Osteocyte (in vitro differentiated cells): Measurements from ENCODE around the gene NTN3. TPM values are rescaled to one million over a fixed set of nuclear protein-coding genes. Genes with fewer than 3 reads are reported as not detected.

Source experiments
- DNase-seq: peaks from one replicate; pipeline ENCODE4 v3.0.0; 2021; ENCODE audit warnings: mixed read lengths; ENCODE audit not compliant: unreplicated experiment; ENCODE audit errors: extremely low spot score
- H3K27ac Mint-ChIP-seq: one replicate; pipeline ENCODE4 v1.8.0; 2021; ENCODE audit warnings: mild to moderate bottlenecking, mixed read lengths; ENCODE audit not compliant: unreplicated experiment
- H3K27me3 Mint-ChIP-seq: one replicate; pipeline ENCODE4 v1.8.0; 2021; ENCODE audit warnings: mixed read lengths; ENCODE audit not compliant: unreplicated experiment
- H3K36me3 Mint-ChIP-seq: one replicate; pipeline ENCODE4 v1.8.0; 2021; ENCODE audit warnings: mixed read lengths; ENCODE audit not compliant: unreplicated experiment
- H3K4me1 Mint-ChIP-seq: one replicate; pipeline ENCODE4 v1.8.0; 2021; ENCODE audit warnings: mixed read lengths; ENCODE audit not compliant: unreplicated experiment
- H3K4me3 Mint-ChIP-seq: one replicate; pipeline ENCODE4 v1.8.0; 2021; ENCODE audit warnings: mild to moderate bottlenecking, moderate library complexity, mixed read lengths; ENCODE audit not compliant: unreplicated experiment
- H3K9me3 Mint-ChIP-seq: one replicate; pipeline ENCODE4 v1.8.0; 2021; ENCODE audit warnings: mixed read lengths; ENCODE audit not compliant: unreplicated experiment
- total RNA-seq: library from RNA; stranded (reverse); gene quantifications from 2 replicates; pipeline ENCODE4 v1.2.1, GENCODE V29; 2021
- TF ChIP-seq, protein P1 (sequence below): fragments of 200-600 bp; sonication (generic); IDR thresholded peaks from 2 replicates; pipeline ENCODE4 v1.5.0; 2021; ENCODE audit warnings: antibody characterized with exemption, mild to moderate bottlenecking, moderate library complexity

NTN3 gene
- total RNA-seq, 1 donor from 2014 or later: 1.4 TPM

DNA sequence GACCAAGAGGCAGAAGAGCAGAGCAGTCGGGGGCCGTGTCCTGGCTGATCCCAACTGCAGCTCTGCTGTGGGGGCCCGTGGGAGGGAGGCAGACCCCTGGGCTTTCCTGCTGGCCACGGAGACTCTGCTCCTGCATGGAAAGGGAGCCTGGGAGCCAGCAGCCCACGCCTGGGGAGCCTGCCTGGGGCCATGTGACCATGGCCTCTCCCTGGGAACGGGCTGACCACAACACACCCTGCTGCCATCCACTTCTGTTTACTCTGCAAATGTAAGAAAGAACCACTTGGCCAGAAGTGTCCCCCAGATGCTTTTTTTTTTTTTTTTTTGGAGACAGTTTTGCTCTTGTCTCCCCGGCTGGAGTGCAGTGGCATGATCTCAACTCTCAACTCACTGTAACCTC lies 13.2 kb upstream of the NTN3 start:
- no peak for DNase-seq
- TF ChIP-seq, protein P1, sequence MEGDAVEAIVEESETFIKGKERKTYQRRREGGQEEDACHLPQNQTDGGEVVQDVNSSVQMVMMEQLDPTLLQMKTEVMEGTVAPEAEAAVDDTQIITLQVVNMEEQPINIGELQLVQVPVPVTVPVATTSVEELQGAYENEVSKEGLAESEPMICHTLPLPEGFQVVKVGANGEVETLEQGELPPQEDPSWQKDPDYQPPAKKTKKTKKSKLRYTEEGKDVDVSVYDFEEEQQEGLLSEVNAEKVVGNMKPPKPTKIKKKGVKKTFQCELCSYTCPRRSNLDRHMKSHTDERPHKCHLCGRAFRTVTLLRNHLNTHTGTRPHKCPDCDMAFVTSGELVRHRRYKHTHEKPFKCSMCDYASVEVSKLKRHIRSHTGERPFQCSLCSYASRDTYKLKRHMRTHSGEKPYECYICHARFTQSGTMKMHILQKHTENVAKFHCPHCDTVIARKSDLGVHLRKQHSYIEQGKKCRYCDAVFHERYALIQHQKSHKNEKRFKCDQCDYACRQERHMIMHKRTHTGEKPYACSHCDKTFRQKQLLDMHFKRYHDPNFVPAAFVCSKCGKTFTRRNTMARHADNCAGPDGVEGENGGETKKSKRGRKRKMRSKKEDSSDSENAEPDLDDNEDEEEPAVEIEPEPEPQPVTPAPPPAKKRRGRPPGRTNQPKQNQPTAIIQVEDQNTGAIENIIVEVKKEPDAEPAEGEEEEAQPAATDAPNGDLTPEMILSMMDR: no peak
- no peaks in the 10 kb centered on the region for H3K27me3 Mint-ChIP-seq
- no peak overlapping the region for H3K27ac Mint-ChIP-seq
- peaks cover 14% of the 10 kb centered on the region for H3K4me1 Mint-ChIP-seq
- H3K9me3 Mint-ChIP-seq: no peaks in the 10 kb centered on the region
- H3K4me3 Mint-ChIP-seq: peak overlapping the region; percentile 8
- peaks cover 9% of the 10 kb centered on the region for H3K36me3 Mint-ChIP-seq

DNA sequence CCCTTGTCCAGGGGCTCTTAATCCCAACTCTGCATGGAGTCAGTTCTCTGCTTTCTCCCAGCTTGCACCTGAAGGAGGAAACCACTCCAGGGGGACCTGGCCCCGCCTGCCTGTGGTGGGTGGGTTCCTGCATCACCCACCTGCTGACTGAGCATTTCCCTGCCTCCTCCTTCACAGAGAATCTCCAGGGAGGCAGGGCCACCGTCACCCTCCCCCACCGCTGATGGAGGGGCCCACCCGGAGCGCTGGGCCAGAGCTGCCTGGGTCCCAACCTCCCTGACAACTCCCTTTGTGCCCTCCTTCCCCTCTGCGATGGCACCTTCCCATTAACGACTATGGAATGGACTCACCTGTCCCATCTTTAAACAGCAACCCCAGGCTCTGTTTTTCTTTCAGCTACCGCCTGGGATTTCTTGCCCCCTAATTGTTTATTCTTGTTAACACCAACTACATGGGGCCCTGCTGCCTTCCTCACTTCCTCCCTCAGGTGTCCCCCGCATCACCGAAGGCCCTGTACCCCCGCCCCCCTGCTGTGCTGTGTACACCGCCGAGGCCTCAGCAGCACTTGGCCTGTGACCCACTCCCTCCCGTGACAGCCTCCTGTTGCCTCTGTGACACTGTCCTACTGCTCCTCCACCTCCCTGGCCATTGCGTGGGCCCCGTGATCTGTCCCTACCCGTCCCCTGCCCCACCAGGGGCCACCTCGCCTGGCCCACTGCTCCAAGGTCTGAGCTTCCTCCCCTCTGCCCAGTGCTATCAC lies 12.0 kb upstream of the NTN3 start:
- Mint-ChIP-seq H3K9me3 (no peaks in the 10 kb centered on the region), H3K4me3 (peak overlapping the region; percentile 81), H3K36me3 (peaks cover 3% of the 10 kb centered on the region), H3K27ac (peak overlapping the region; percentile 80), H3K4me1 (peaks cover 14% of the 10 kb centered on the region), H3K27me3 (no peaks in the 10 kb centered on the region)
- no peak for DNase-seq
- TF ChIP-seq, protein P1: no peak

GRCh38 chr16:2459647-2460390 lies 11.3 kb upstream of the NTN3 start, which contains the start of gene TEDC2:
TEDC2 (plus strand) TSS chr16:2460109; CDS start chr16:2460145, 36 bp downstream.
- H3K36me3 Mint-ChIP-seq: peaks cover 3% of the 10 kb centered on the region
- H3K27me3 Mint-ChIP-seq: no peaks in the 10 kb centered on the region
- peak within 1 kb of the TSS; percentile 80 for H3K27ac Mint-ChIP-seq
- peaks cover 14% of the 10 kb centered on the region for H3K4me1 Mint-ChIP-seq
- H3K4me3 Mint-ChIP-seq: peak within 1 kb of the TSS; percentile 81
- DNase-seq: peak; percentile 97
- no peaks in the 10 kb centered on the region for H3K9me3 Mint-ChIP-seq
- TF ChIP-seq, protein P1: no peak

DNA sequence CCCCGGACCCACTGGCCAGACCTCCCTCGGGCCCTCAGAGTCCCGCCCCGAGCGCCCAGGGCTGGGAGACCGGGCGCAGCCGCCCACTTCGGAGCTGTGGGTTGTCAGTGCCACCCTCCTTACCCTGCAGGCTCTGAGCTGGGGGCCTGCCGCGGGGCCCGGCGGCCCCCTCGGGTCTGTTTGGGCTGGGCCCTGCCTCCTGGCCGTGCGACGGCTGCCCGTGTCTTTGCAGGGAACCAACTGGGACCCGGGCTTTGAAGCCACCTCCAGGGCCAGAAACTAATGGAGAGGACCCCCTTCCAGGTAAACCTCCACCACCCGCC lies 10.7 kb upstream of the NTN3 start:
- no peak for DNase-seq
- Mint-ChIP-seq H3K4me1 (peaks cover 14% of the 10 kb centered on the region), H3K27me3 (no peaks in the 10 kb centered on the region), H3K4me3 (peak overlapping the region; percentile 50), H3K36me3 (peaks cover 2% of the 10 kb centered on the region), H3K9me3 (no peaks in the 10 kb centered on the region), H3K27ac (no peak overlapping the region)
- TF ChIP-seq, protein P1: no peak

DNA sequence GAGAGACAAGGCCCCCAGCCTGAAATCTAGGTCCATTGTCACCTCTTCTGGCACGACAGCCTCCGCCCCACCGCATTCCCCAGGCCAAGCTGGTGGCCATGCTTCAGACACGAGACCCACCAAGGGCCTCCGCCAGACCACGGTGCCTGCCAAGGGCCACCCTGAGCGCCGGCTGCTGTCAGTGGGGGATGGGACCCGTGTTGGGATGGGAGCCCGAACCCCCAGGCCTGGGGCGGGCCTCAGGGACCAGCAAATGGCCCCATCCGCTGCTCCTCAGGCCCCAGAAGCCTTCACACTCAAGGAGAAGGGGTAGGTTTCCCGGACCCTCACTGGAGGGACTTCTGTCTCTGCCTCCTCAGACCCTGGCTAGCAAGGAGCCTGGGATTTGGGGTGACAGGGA lies 10.2 kb upstream of the NTN3 start:
- no peak for DNase-seq
- H3K27ac Mint-ChIP-seq: no peak overlapping the region
- TF ChIP-seq, protein P1: no peak
- no peaks in the 10 kb centered on the region for H3K36me3 Mint-ChIP-seq
- H3K4me1 Mint-ChIP-seq: peaks cover 14% of the 10 kb centered on the region
- no peaks in the 10 kb centered on the region for H3K27me3 Mint-ChIP-seq
- no peaks in the 10 kb centered on the region for H3K9me3 Mint-ChIP-seq
- H3K4me3 Mint-ChIP-seq: peak overlapping the region; percentile 50
